ENCODE data around the gene SLIT3. TPM values are rescaled to one million over a fixed set of nuclear protein-coding genes. Genes with fewer than 3 reads are reported as not detected.

The SLIT3 gene
- total and polyA plus RNA-seq, 9 of the 15 experiments (the other 6 are each of a cell fraction or from before 2014, with no cell fraction given), result 0.01 to 0.04 TPM; not detected in 7

DNA sequence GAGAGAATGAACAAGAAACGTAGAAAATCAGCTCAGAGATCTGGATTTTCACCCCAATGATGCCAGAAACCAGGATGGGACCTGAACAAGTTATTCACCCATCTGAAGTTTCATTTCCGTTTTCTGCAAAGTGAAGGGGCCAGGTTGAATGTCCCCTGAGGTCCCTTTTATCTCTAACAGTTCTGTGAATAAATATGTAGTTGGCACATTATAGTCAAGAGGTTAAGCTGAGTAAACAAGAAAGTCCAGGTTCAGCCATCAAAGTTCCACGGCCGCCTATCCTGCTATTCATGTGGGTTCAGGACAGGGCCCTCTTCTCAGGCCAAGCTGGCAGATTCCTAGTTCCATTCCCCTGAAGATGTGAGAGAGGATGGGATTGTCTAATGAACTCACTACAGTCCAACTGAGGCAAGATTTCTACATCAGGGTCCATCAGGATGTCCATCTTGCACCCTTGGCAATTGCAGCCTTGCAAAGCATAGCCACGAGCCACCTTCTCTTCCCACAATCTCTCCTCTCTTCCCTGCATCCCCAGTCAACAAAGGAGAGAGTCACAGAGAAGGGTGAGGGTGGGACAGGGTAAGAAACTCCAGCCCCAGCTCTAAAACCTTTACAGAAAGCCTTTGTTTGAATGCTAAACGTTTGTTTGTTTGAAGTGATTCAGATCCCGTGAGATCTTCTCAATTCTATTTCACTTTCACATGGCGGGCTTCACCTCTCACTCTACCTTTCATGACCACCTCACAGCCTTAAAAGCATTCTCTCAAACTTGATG lies 311.0 kb downstream of the SLIT3 start:
- in situ Hi-C loops (cut with MboI), result loop anchor here (10.0 to 25.0 kb wide), 3 partner anchors 315 to 1222 kb away; partner anchors contain the start of gene SLIT3
- no TSS peak for BruUV-seq (replicated peaks)
- no peak for DNase-seq (ENCODE audit: extremely low read depth in 1 of 4, low spot score in 3 of 4)
- H3K9me1 ChIP-seq (ENCODE audit: control insufficient read depth, insufficient read depth, low read length), result no peaks in the 10 kb centered on the region
- no peaks in the 10 kb centered on the region for H3K36me3 ChIP-seq (ENCODE audit: control insufficient read depth, insufficient read depth, low read length)
- no peak overlapping the region for H2AFZ ChIP-seq (ENCODE audit: low read depth, low read length)
- 0% methylated on average over 8 of the region's 8 CpGs for WGBS (ENCODE audit: insufficient coverage, low coverage, missing lambda C conversion rate)
- no peaks in the 10 kb centered on the region for H3K79me2 ChIP-seq (ENCODE audit: control insufficient read depth, insufficient read depth, low read length)
- no peaks in the 10 kb centered on the region for H3K9me3 ChIP-seq (replicated peaks; ENCODE audit: control insufficient read depth, insufficient read depth, low read depth, low read length)
- no peak overlapping the region for H3K9ac ChIP-seq (ENCODE audit: insufficient read depth in 1 of 2, low read depth in 2 of 2, low read length in 2 of 2)
- peaks cover 0 to 5% of the 10 kb centered on the region in 2 experiments; a peak in 1 of 5 replicates for H3K27me3 ChIP-seq (ENCODE audit: control insufficient read depth in 2 of 2, insufficient read depth in 2 of 2, low read length in 2 of 2)
- ATAC-seq, result no peak
- H3K4me3 ChIP-seq, result no peak overlapping the region
- no peaks in the 10 kb centered on the region for H3K4me1 ChIP-seq (replicated peaks in 1 of 2; ENCODE audit: control insufficient read depth in 2 of 2, insufficient read depth in 2 of 2, low read length in 2 of 2)
- no peak for FAIRE-seq
- H4K20me1 ChIP-seq (replicated peaks; ENCODE audit: control insufficient read depth, insufficient read depth, low read length), result peaks cover 4% of the 10 kb centered on the region; the same call in 1 of the 2 replicates
- POLR2A ChIA-PET, result interaction anchor here (0.7 to 0.8 kb wide), 2 partner anchors 14 to 105 kb away, joined by 3 read pairs; no protein-coding TSS in a partner anchor
- H3K27ac ChIP-seq (ENCODE audit: extremely low read depth, low read depth, low read length), result no peak overlapping the region
- intact Hi-C loops (cut with micrococcal nuclease), result loop anchor here (5.0 kb wide), 1 partner anchor 157 kb away; no protein-coding TSS in a partner anchor
- no peak for TF ChIP-seq TFAM (CRISPR knock-in tag; conservative IDR thresholded peaks at IDR 0.05)
- TF ChIP-seq NCOR1 (IDR thresholded peaks at IDR 0.05), result no peak
- TF ChIP-seq, protein P1, sequence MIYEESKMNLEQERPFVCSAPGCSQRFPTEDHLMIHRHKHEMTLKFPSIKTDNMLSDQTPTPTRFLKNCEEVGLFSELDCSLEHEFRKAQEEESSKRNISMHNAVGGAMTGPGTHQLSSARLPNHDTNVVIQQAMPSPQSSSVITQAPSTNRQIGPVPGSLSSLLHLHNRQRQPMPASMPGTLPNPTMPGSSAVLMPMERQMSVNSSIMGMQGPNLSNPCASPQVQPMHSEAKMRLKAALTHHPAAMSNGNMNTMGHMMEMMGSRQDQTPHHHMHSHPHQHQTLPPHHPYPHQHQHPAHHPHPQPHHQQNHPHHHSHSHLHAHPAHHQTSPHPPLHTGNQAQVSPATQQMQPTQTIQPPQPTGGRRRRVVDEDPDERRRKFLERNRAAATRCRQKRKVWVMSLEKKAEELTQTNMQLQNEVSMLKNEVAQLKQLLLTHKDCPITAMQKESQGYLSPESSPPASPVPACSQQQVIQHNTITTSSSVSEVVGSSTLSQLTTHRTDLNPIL (CRISPR knock-in tag; IDR thresholded peaks at IDR 0.05), result no peak
- no peak for TF ChIP-seq SRSF9 (IDR thresholded peaks at IDR 0.05; ENCODE audit: borderline replicate concordance, low read depth, low read length)
- TF ChIP-seq ZNF507 (tag; conservative IDR thresholded peaks at IDR 0.05), result no peak
- TF ChIP-seq, protein P2, sequence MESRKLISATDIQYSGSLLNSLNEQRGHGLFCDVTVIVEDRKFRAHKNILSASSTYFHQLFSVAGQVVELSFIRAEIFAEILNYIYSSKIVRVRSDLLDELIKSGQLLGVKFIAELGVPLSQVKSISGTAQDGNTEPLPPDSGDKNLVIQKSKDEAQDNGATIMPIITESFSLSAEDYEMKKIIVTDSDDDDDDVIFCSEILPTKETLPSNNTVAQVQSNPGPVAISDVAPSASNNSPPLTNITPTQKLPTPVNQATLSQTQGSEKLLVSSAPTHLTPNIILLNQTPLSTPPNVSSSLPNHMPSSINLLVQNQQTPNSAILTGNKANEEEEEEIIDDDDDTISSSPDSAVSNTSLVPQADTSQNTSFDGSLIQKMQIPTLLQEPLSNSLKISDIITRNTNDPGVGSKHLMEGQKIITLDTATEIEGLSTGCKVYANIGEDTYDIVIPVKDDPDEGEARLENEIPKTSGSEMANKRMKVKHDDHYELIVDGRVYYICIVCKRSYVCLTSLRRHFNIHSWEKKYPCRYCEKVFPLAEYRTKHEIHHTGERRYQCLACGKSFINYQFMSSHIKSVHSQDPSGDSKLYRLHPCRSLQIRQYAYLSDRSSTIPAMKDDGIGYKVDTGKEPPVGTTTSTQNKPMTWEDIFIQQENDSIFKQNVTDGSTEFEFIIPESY (CRISPR knock-in tag; IDR thresholded peaks at IDR 0.05), result no peak
- TF ChIP-seq ASH1L (IDR thresholded peaks at IDR 0.05; ENCODE audit: borderline replicate concordance, low read depth, partially characterized antibody), result no peak
- no peak for TF ChIP-seq MAZ (CRISPR knock-in tag; conservative IDR thresholded peaks at IDR 0.05 in 1 of 2, IDR thresholded peaks at IDR 0.05 in 1 of 2)
- TF ChIP-seq TSC22D4 (tag; IDR thresholded peaks at IDR 0.05), result no peak
- no peak overlapping the region for H3K4me2 ChIP-seq (ENCODE audit: insufficient read depth, low read length)
- CTCF ChIA-PET (ENCODE audit: low intra/inter-chr PET ratio), result no interaction called here
